HG03159 (cell line): ENCODE measurements around the gene PAPOLA.

ENCODE experiments used
- ATAC-seq: cut with Tn5 transposase; IDR thresholded peaks from one replicate; pipeline ENCODE4 v1.9.1; 2021; ENCODE audit warnings: mild to moderate bottlenecking, moderate library complexity; ENCODE audit not compliant: unreplicated experiment

Gene PAPOLA

GRCh38 chr14:96564389-96564788 is 62.2 kb downstream of the PAPOLA start:
- ATAC-seq = no peak

- no peak for ATAC-seq
Measured at GRCh38 chr14:96565811-96566210, 63.6 kb downstream of the PAPOLA start.

- ATAC-seq = peak; percentile 74
Measured at GRCh38 chr14:96567289-96567899, 65.2 kb downstream of the PAPOLA start.

- no peak for ATAC-seq
Measured at GRCh38 chr14:96568621-96569020, 66.4 kb downstream of the PAPOLA start.

- ATAC-seq = no peak
Measured at GRCh38 chr14:96571311-96571710, 69.1 kb downstream of the PAPOLA start.

GRCh38 chr14:96573473-96574100 is 71.4 kb downstream of the PAPOLA start:
- ATAC-seq = no peak

GRCh38 chr14:96574171-96574632 is 72.0 kb downstream of the PAPOLA start:
- ATAC-seq = no peak

- ATAC-seq = no peak
Measured at GRCh38 chr14:96574633-96575632, 72.8 kb downstream of the PAPOLA start.

GRCh38 chr14:96576359-96576758 is 74.2 kb downstream of the PAPOLA start:
- no peak for ATAC-seq

GRCh38 chr14:96576937-96577336 is 74.8 kb downstream of the PAPOLA start:
- ATAC-seq = no peak

- no peak for ATAC-seq
Measured at GRCh38 chr14:96578619-96579018, 76.4 kb downstream of the PAPOLA start.

GRCh38 chr14:96579358-96579757 is 77.2 kb downstream of the PAPOLA start:
- ATAC-seq = no peak

GRCh38 chr14:96579855-96580254 is 77.7 kb downstream of the PAPOLA start:
- no peak for ATAC-seq

- no peak for ATAC-seq
Measured at GRCh38 chr14:96580566-96580965, 78.4 kb downstream of the PAPOLA start.

- no peak for ATAC-seq
Measured at GRCh38 chr14:96581026-96581425, 78.8 kb downstream of the PAPOLA start.

- no peak for ATAC-seq
Measured at GRCh38 chr14:96581902-96582301, 79.7 kb downstream of the PAPOLA start.

GRCh38 chr14:96582411-96582961 is 80.3 kb downstream of the PAPOLA start:
- ATAC-seq = no peak

- ATAC-seq = no peak
Measured at GRCh38 chr14:96582995-96583394, 80.8 kb downstream of the PAPOLA start.

- ATAC-seq = no peak
Measured at GRCh38 chr14:96583569-96584041, 81.4 kb downstream of the PAPOLA start.

GRCh38 chr14:96584199-96584906 is 82.2 kb downstream of the PAPOLA start:
- peak; percentile 60 for ATAC-seq
